ENCODE data around the gene MAST2. TPM values are rescaled to one million over a fixed set of nuclear protein-coding genes. Genes with fewer than 3 reads are reported as not detected.

MAST2 gene
- total and polyA plus RNA-seq, 2 of the 13 experiments (the other 11 are each of a cell fraction or from before 2014, with no cell fraction given) = 15.3 to 23.0 TPM

GRCh38 chr1:45895406-45895805 lies 92.0 kb downstream of the MAST2 start (continued):
- TF ChIP-seq REST (IDR thresholded peaks at IDR 0.05; ENCODE audit: borderline replicate concordance in 1 of 2, low read depth in 1 of 2, low read length in 2 of 2) (no peak), FOXK1 (CRISPR knock-in tag; IDR thresholded peaks at IDR 0.05; ENCODE audit: borderline replicate concordance, low read depth) (no peak), ASH2L (IDR thresholded peaks at IDR 0.05; ENCODE audit: insufficient read length, low read depth, low read length) (no peak), MAFF (IDR thresholded peaks at IDR 0.05; ENCODE audit: low read depth, low read length) (no peak)

- no peak overlapping the region for H3K4me2 ChIP-seq (ENCODE audit: low read depth, low read length)
- DNase-seq (ENCODE audit: low spot score) = no peak
- H3K9me3 ChIP-seq (ENCODE audit: low read length) = 0 out of 2 replicates have a peak, but pooled peaks cover 1% of the 10 kb centered on the region
- ATAC-seq = no peak
- intact Hi-C loops (cut with micrococcal nuclease; ENCODE audit: unreplicated experiment) (no loop called here), in situ Hi-C loops (cut with HindIII; ENCODE audit: extremely low pct_ligation_motif_present, low pct_unique_long_range_greater_than_20kb) (no loop called here)
- no peak overlapping the region for H3K9ac ChIP-seq (ENCODE audit: insufficient read depth, low read depth, low read length)
- FAIRE-seq = no peak
- H2AFZ ChIP-seq (ENCODE audit: low read length) = no peak overlapping the region
- POLR2A ChIA-PET = no interaction called here
- no peaks in the 10 kb centered on the region for H3K27me3 ChIP-seq (ENCODE audit: control insufficient read depth in 1 of 2, insufficient read depth in 2 of 2, low read length in 2 of 2)
- H3K4me3 ChIP-seq (replicated peaks in 1 of 3; ENCODE audit: insufficient read depth in 1 of 3, low read depth in 2 of 3, low read length in 3 of 3) = no peak overlapping the region
- H3K27ac ChIP-seq (ENCODE audit: extremely low read length, insufficient read depth, low read length) = no peak overlapping the region
- BruUV-seq (replicated peaks) = no TSS peak
- H3K4me1 ChIP-seq (ENCODE audit: insufficient read depth, low read length) = no peaks in the 10 kb centered on the region
- peaks cover 13% of the 10 kb centered on the region for H3K79me2 ChIP-seq (ENCODE audit: insufficient read depth, low read length)
- CTCF ChIA-PET (ENCODE audit: low intra/inter-chr PET ratio, low total read pairs) = no interaction called here
- H4K20me1 ChIP-seq (ENCODE audit: insufficient read depth, low read length) = no peaks in the 10 kb centered on the region
- 0 out of 5 replicates have a peak, but pooled peaks cover 0 to 3% of the 10 kb centered on the region in 2 experiments for H3K36me3 ChIP-seq (replicated peaks in 1 of 2; ENCODE audit: control insufficient read depth in 1 of 2, insufficient read depth in 2 of 2, low read length in 2 of 2)
- WGBS (ENCODE audit: low lambda C conversion rate) = 98% methylated on average over 2 of the region's 2 CpGs
- no peak for TF ChIP-seq ZNF776 (CRISPR knock-in tag; IDR thresholded peaks at IDR 0.05)
- no peak for TF ChIP-seq RNF219 (CRISPR knock-in tag; IDR thresholded peaks at IDR 0.05)
- no peak for TF ChIP-seq MIER3 (CRISPR knock-in tag; IDR thresholded peaks at IDR 0.05; ENCODE audit: borderline replicate concordance)
- TF ChIP-seq JDP2 (CRISPR knock-in tag; IDR thresholded peaks at IDR 0.05; ENCODE audit: borderline replicate concordance) = no peak
- no peak for TF ChIP-seq ZNF564 (CRISPR knock-in tag; IDR thresholded peaks at IDR 0.05)
- TF ChIP-seq ELF4 (CRISPR knock-in tag; IDR thresholded peaks at IDR 0.05; ENCODE audit: borderline replicate concordance) = no peak
- no peak for TF ChIP-seq MBD4 (IDR thresholded peaks at IDR 0.05; ENCODE audit: borderline replicate concordance, low read length)
- no peak for TF ChIP-seq ZNF7 (CRISPR knock-in tag; IDR thresholded peaks at IDR 0.05)
- TF ChIP-seq TERF1 (CRISPR knock-in tag; IDR thresholded peaks at IDR 0.05) = no peak
- TF ChIP-seq IRF2 (CRISPR knock-in tag; IDR thresholded peaks at IDR 0.05) = no peak
Measured at GRCh38 chr1:45906883-45907282, 103.5 kb downstream of the MAST2 start.

Data from HepG2 (cell line).